GM10248 (cell line): ENCODE measurements around the gene ZSCAN30.

Source experiments
- CTCF ChIA-PET: fragments of 300-600 bp; sonication (Branson Sonifier 250); formaldehyde crosslinking; extraction: SDS; loops from one replicate; lab custom pipeline; 2021; ENCODE audit warnings: antibody characterized with exemption; lab: Yijun Ruan, JAX
- POLR2A ChIA-PET: fragments of 350-650 bp; sonication (Branson Sonifier 250); formaldehyde crosslinking; extraction: SDS; loops from one replicate; lab custom pipeline; 2020; ENCODE audit warnings: antibody characterized with exemption; lab: Yijun Ruan, JAX
- DNase-seq: peaks from one replicate; pipeline ENCODE4 v3.0.0; 2012; ENCODE audit errors: extremely low spot score
- TF ChIP-seq, protein P1 (sequence below): IDR thresholded peaks from 2 replicates; pipeline ENCODE4 v1.5.1; 2012; ENCODE audit warnings: mild to moderate bottlenecking, low read depth; ENCODE audit errors: extremely low read depth, missing control alignments, control extremely low read depth

ZSCAN30 gene

GRCh38 chr18:35264409-35264808 lies 25.6 kb downstream of the ZSCAN30 start:
- POLR2A ChIA-PET, result no interaction called here

DNA sequence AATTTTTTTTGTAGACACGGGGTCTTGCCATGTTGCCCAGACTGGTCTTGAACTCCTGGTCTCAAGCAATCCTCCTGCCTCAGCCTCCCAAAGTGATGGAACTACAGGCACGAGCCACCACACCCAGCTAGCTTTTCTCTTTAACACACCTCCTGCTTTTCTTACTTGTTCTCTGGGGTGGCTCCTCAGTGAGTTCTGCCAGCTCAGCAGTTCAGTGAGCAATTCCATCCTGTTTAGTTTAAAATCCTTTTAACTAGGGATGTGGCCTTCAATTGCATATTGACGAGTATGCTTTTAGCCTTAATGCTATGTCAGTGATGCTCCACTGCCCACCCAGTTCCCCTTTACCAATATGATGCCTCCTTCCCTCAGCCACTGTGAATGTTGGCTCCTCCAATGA lies 33.1 kb downstream of the ZSCAN30 start:
- CTCF ChIA-PET, result no interaction called here
- POLR2A ChIA-PET, result no interaction called here
- TF ChIP-seq, protein P1, sequence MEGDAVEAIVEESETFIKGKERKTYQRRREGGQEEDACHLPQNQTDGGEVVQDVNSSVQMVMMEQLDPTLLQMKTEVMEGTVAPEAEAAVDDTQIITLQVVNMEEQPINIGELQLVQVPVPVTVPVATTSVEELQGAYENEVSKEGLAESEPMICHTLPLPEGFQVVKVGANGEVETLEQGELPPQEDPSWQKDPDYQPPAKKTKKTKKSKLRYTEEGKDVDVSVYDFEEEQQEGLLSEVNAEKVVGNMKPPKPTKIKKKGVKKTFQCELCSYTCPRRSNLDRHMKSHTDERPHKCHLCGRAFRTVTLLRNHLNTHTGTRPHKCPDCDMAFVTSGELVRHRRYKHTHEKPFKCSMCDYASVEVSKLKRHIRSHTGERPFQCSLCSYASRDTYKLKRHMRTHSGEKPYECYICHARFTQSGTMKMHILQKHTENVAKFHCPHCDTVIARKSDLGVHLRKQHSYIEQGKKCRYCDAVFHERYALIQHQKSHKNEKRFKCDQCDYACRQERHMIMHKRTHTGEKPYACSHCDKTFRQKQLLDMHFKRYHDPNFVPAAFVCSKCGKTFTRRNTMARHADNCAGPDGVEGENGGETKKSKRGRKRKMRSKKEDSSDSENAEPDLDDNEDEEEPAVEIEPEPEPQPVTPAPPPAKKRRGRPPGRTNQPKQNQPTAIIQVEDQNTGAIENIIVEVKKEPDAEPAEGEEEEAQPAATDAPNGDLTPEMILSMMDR, result no peak
- no peak for DNase-seq

More at GRCh38 chr18:35264409-35264808, 25.6 kb downstream of the ZSCAN30 start:
- no peak for DNase-seq
- CTCF ChIA-PET, result interaction anchor here (1.1 to 2.2 kb wide), 4 partner anchors 11 to 19 kb away, joined by 3 to 9 read pairs (median 4); no protein-coding TSS in a partner anchor
- TF ChIP-seq, protein P1, result no peak

DNA sequence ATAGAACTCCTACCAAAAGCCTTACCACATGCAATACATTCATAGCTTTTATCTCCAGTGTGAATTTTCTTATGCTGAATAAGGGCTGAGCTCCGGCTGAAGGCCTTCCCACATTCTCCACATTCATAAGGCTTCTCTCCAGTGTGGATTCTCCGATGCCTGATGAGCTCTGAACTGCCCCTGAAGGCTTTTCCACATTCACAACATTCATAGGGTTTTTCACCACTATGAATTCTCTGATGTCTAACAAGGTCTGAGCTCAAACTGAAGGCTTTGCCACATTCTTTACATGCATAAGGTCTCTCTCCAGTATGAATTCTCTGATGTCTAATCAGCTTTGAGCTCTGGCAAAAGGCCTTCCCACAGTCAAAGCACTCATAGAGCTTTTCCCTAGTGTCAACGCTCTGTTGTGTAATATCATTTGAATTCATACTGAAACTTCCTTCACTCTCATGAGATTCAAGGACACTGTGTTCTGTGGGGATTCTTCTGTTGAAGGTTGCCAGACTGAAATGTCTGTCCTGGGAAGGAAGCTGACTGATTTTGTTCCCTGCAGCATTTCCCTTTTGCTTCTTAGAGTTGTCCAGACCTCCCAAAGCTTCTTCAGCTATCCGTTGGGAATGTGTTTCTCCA lies 36.3 kb downstream of the ZSCAN30 start:
- DNase-seq, result no peak

GRCh38 chr18:35252466-35252865 lies 37.6 kb downstream of the ZSCAN30 start:
- ChIA-PET POLR2A (no interaction called here), CTCF (interaction anchor here (1.3 to 1.9 kb wide), 2 partner anchors 13 to 31 kb away, joined by 3 to 9 read pairs; no protein-coding TSS in a partner anchor)
- DNase-seq, result no peak
- TF ChIP-seq, protein P1, result no peak

More for the DNA sequence above, 36.3 kb downstream of the ZSCAN30 start:
- ChIA-PET POLR2A (interaction anchor here (1.0 kb wide), 1 partner anchor 13 kb away, joined by 3 read pairs; the partner anchor contains the start of gene ZNF397), CTCF (interaction anchor here (0.9 to 1.9 kb wide), 4 partner anchors 9 to 133 kb away, joined by 3 to 9 read pairs (median 4); no protein-coding TSS in a partner anchor)
- TF ChIP-seq, protein P1, result no peak

GRCh38 chr18:35248429-35248828 lies 41.6 kb downstream of the ZSCAN30 start:
- no peak for DNase-seq
- ChIA-PET CTCF (no interaction called here), POLR2A (no interaction called here)
- TF ChIP-seq, protein P1, result no peak

DNA sequence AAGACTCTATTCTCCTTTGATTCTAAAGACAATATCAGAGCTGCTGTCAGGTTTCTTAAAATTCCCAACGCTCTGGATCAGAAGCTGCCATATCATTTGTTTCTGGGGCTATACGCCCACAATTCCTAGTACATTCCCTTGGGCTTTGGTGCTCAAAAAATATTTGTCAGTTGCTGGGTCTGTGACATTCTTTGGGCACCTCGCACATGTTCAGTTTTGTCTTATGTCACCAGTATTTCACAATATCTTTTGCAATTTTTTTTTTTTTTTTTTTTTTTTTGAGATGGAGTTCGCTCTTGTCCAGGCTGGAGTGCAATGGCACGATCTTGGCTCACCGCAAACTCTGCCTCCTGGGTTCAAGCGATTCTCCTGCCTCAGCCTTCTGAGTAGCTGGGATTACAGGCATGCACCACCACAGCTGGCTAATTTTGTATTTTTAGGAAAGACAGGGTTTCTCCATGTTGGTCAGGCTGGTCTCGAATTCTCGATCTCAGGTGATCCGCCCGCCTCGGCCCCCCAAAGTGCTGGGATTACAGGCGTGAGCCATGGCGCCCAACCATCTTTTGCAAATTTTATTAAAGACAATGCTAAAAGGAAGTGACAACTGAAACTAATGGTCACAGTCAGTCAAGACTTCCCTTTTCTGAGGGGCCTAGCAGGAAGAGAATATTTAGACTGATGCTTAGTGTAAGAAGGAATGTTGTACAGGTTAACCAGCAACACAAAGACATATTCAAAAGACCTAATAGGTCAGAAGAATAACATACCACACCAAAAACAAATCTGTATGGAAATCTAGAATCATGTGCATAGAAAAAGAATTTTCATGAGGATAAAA lies 42.4 kb downstream of the ZSCAN30 start:
- no peak for DNase-seq
- TF ChIP-seq, protein P1, result no peak
- POLR2A ChIA-PET, result no interaction called here
- CTCF ChIA-PET, result no interaction called here
